Measurements from ENCODE around the gene OTULIN. TPM values are rescaled to one million over a fixed set of nuclear protein-coding genes. Genes with fewer than 3 reads are reported as not detected.
A peak's percentile ranks its signal among the peaks of the same experiment; 100 is the strongest.

OTULIN gene
- polyA plus RNA-seq, 1 donor (not counting 4 experiments of a cell fraction or from before 2014, with no cell fraction given): 18.3 TPM

- Histone ChIP-seq H3K9me1 (ENCODE audit: control insufficient read depth, extremely low read depth, insufficient read depth, low read length) (no peaks in the 10 kb centered on the region), H3K4me3 (ENCODE audit: control insufficient read depth in 2 of 3, extremely low read depth in 1 of 3, insufficient read depth in 2 of 3, low read depth in 1 of 3, low read length in 3 of 3) (no peak overlapping the region), H3K9ac (ENCODE audit: control insufficient read depth, extremely low read depth, insufficient read depth, low read length) (no peak overlapping the region), H3K4me1 (ENCODE audit: control insufficient read depth, extremely low read depth, insufficient read depth, low read length) (peaks cover 20% of the 10 kb centered on the region), H3K4me2 (ENCODE audit: control insufficient read depth, extremely low read depth, insufficient read depth, low read depth, low read length) (peak overlapping the region; percentile 50), H4K20me1 (ENCODE audit: control insufficient read depth, extremely low read depth, insufficient read depth, low read length) (no peaks in the 10 kb centered on the region), H3K9me3 (ENCODE audit: control insufficient read depth, low read depth, low read length) (peaks cover 2% of the 10 kb centered on the region), H3K27ac (ENCODE audit: control insufficient read depth, insufficient read depth, low read length) (peak overlapping the region; percentile 54), H3K79me2 (ENCODE audit: control insufficient read depth, insufficient read depth, low read length) (no peaks in the 10 kb centered on the region), H2AFZ (ENCODE audit: control insufficient read depth, low read length) (no peak overlapping the region), H3K36me3 (ENCODE audit: control insufficient read depth in 2 of 2, extremely low read depth in 1 of 2, insufficient read depth in 2 of 2, low read length in 2 of 2) (peaks cover 24 to 32% of the 10 kb centered on the region in 2 experiments), H3K27me3 (ENCODE audit: control insufficient read depth, extremely low read depth, insufficient read depth, low read length) (no peaks in the 10 kb centered on the region)
- TF ChIP-seq CTCF (optimal IDR thresholded peaks at IDR 0.05 in 1 of 3, IDR thresholded peaks at IDR 0.05 in 1 of 3, conservative IDR thresholded peaks at IDR 0.05 in 1 of 3; ENCODE audit: extremely low read depth in 1 of 3, insufficient read depth in 2 of 3, low read length in 3 of 3) (peak; percentile 13 to 39 (median 21)), EZH2 (IDR thresholded peaks at IDR 0.05; ENCODE audit: low read length) (no peak)
- FAIRE-seq (peak; percentile 43), DNase-seq (ENCODE audit: low read depth, low spot score) (no peak)
- dilution Hi-C loops (cut with MboI; ENCODE audit: extremely low pct_ligation_motif_present, low sequenced_read_pairs): no loop called here
Measured at GRCh38 chr5:14687023-14687665, 22.6 kb downstream of the OTULIN start.

DNA sequence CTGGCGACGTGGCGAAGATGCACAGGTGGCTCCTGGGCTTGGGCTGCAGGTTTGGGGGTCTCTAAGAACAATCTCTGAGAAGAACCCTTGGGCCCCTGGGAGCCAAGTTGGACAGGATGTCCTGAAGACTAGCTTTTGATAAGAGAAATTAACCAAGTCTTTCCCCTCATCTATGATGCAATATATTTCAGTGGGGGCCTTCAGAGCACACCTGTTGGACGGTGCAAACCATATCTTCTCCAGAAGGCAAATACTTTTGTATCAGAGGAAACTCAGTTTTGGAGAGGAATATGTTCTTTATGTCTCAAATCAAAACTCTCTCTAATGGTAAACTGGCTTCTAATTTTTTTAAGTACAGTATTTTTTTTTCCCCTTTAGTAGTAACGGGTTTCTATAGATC lies 28.6 kb downstream of the OTULIN start:
- no peaks in the 10 kb centered on the region for H3K27me3 ChIP-seq (ENCODE audit: control insufficient read depth, extremely low read depth, insufficient read depth, low read length)
- no peak for DNase-seq (ENCODE audit: low read depth, low spot score)
- peaks cover 4% of the 10 kb centered on the region for H3K4me1 ChIP-seq (ENCODE audit: control insufficient read depth, extremely low read depth, insufficient read depth, low read length)
- no peaks in the 10 kb centered on the region for H4K20me1 ChIP-seq (ENCODE audit: control insufficient read depth, extremely low read depth, insufficient read depth, low read length)
- peaks cover 2% of the 10 kb centered on the region for H3K79me2 ChIP-seq (ENCODE audit: control insufficient read depth, insufficient read depth, low read length)
- H3K36me3 ChIP-seq (ENCODE audit: control insufficient read depth in 2 of 2, extremely low read depth in 1 of 2, insufficient read depth in 2 of 2, low read length in 2 of 2): peaks cover 31 to 40% of the 10 kb centered on the region in 2 experiments
- no peak overlapping the region for H3K9ac ChIP-seq (ENCODE audit: control insufficient read depth, extremely low read depth, insufficient read depth, low read length)
- H3K27ac ChIP-seq (ENCODE audit: control insufficient read depth, insufficient read depth, low read length): no peak overlapping the region
- H3K9me3 ChIP-seq (ENCODE audit: control insufficient read depth, low read depth, low read length): peaks cover 2% of the 10 kb centered on the region
- no peak for TF ChIP-seq EZH2 (IDR thresholded peaks at IDR 0.05; ENCODE audit: low read length)
- no peak for TF ChIP-seq CTCF (optimal IDR thresholded peaks at IDR 0.05 in 1 of 3, IDR thresholded peaks at IDR 0.05 in 1 of 3, conservative IDR thresholded peaks at IDR 0.05 in 1 of 3; ENCODE audit: extremely low read depth in 1 of 3, insufficient read depth in 2 of 3, low read length in 3 of 3)
- H3K4me3 ChIP-seq (ENCODE audit: control insufficient read depth in 2 of 3, extremely low read depth in 1 of 3, insufficient read depth in 2 of 3, low read depth in 1 of 3, low read length in 3 of 3): no peak overlapping the region
- H3K4me2 ChIP-seq (ENCODE audit: control insufficient read depth, extremely low read depth, insufficient read depth, low read depth, low read length): no peak overlapping the region
- no peaks in the 10 kb centered on the region for H3K9me1 ChIP-seq (ENCODE audit: control insufficient read depth, extremely low read depth, insufficient read depth, low read length)
- FAIRE-seq: no peak
- dilution Hi-C loops (cut with MboI; ENCODE audit: extremely low pct_ligation_motif_present, low sequenced_read_pairs): no loop called here
- H2AFZ ChIP-seq (ENCODE audit: control insufficient read depth, low read length): no peak overlapping the region
